NCI-H2227 treated with DMSO at 0.1 percent for 48 hours (cell line): ENCODE results near the gene EPB41L3.
"Not testable (repeated sequence)": the region's sequence is repeated elsewhere in the genome, so short reads cannot be mapped to it uniquely, and the experiment has no call there.

Experiments used
- DNase-seq: peaks from one replicate; lab custom pipeline; 2025; lab: John Stamatoyannopoulos, UW

EPB41L3 gene

GRCh38 chr18:5543773-5544389 lies at the start of gene EPB41L3:
TSS of gene EPB41L3 (minus strand) at chr18:5543997. CDS start at chr18:5489183, 54,814 bp downstream.
- DNase-seq = no peak

- DNase-seq = no peak
These were observed 44.7 kb upstream of the EPB41L3 start for GRCh38 chr18:5588529-5588928.

- DNase-seq = no peak
These were observed 41.9 kb upstream of the EPB41L3 start for GRCh38 chr18:5585653-5586052.

- no peak for DNase-seq
These were observed 41.1 kb upstream of the EPB41L3 start for GRCh38 chr18:5584746-5585417.

- DNase-seq = no peak
These were observed 39.3 kb upstream of the EPB41L3 start for GRCh38 chr18:5582849-5583681.

GRCh38 chr18:5582076-5582475 lies 38.3 kb upstream of the EPB41L3 start:
- no peak for DNase-seq

- DNase-seq = no peak
These were observed 31.0 kb upstream of the EPB41L3 start for GRCh38 chr18:5574843-5575242.

GRCh38 chr18:5571666-5572065 lies 27.9 kb upstream of the EPB41L3 start:
- no peak for DNase-seq

GRCh38 chr18:5570613-5571012 lies 26.8 kb upstream of the EPB41L3 start:
- not testable (repeated sequence) for DNase-seq

- DNase-seq = no peak
These were observed 24.6 kb upstream of the EPB41L3 start for GRCh38 chr18:5568416-5568815.

- no peak for DNase-seq
These were observed 15.1 kb upstream of the EPB41L3 start for GRCh38 chr18:5558851-5559250.

GRCh38 chr18:5556310-5556974 lies 12.6 kb upstream of the EPB41L3 start:
- DNase-seq = no peak

GRCh38 chr18:5554629-5555028 lies 10.8 kb upstream of the EPB41L3 start:
- DNase-seq = no peak

GRCh38 chr18:5546660-5547059 lies 2.9 kb upstream of the EPB41L3 start:
- no peak for DNase-seq

GRCh38 chr18:5543036-5543680 lies 639 bp downstream of the EPB41L3 start:
- DNase-seq = no peak

- no peak for DNase-seq
These were observed 1.2 kb downstream of the EPB41L3 start for GRCh38 chr18:5542515-5543035.

GRCh38 chr18:5541644-5542043 lies 2.2 kb downstream of the EPB41L3 start:
- DNase-seq = no peak

GRCh38 chr18:5539391-5539790 lies 4.4 kb downstream of the EPB41L3 start:
- no peak for DNase-seq

- no peak for DNase-seq
These were observed 5.3 kb downstream of the EPB41L3 start for GRCh38 chr18:5538544-5538943.

- DNase-seq = no peak
These were observed 5.9 kb downstream of the EPB41L3 start for GRCh38 chr18:5537860-5538259.

GRCh38 chr18:5534845-5535244 lies 9.0 kb downstream of the EPB41L3 start:
- no peak for DNase-seq

GRCh38 chr18:5532066-5532465 lies 11.7 kb downstream of the EPB41L3 start:
- DNase-seq = no peak
